ENCODE measurements around the gene PRTN3.
"Not testable (repeated sequence)": the region's sequence is repeated elsewhere in the genome, so short reads cannot be mapped to it uniquely, and the experiment has no call there.

The PRTN3 gene

DNA sequence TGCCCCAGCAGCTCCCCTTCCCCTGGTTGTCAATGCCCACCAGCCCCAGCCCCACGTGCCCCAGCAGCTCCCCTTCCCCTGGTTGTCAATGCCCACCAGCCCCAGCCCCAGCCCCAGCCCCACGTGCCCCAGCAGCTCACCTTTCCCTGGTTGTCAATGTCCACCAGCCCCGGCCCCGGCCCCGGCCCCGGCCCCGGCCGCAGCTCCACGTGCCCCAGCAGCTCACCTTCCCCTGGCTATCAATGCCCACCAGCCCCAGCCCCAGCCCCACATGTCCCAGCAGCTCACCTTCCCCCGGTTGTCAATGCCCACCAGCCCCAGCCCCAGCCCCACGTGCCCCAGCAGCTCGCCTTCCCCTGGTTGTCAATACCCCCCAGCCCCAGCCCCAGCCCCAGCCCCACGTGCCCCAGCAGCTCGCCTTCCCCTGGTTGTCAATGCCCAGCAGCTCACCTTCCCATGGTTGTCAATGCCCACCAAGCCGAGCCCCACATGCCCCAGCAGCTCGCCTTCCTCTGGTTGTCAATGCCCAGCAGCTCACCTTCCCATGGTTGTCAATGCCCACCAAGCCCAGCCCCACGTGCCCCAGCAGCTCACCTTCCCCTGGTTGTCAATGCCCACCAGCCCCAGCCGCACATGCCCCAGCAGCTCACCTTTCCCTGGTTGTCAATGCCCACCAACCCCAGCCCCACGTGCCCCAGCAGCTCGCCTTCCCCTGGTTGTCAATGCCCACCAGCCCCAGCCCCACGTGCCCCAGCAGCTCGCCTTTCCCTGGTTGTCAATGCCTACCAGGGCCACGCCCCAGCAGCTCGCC, 38.2 kb downstream of the PRTN3 start:
- DNase-seq (ENCODE audit: extremely low read depth in 1 of 2, low read depth in 1 of 2), result not testable (repeated sequence)

- DNase-seq (ENCODE audit: extremely low read depth in 1 of 2, low read depth in 1 of 2), result no peak
These were observed 39.1 kb downstream of the PRTN3 start for GRCh38 chr19:879711-880438.

GRCh38 chr19:881385-882071, 40.7 kb downstream of the PRTN3 start:
- no peak for DNase-seq (ENCODE audit: extremely low read depth in 1 of 2, low read depth in 1 of 2)

- no peak for DNase-seq (ENCODE audit: extremely low read depth in 1 of 2, low read depth in 1 of 2)
These were observed 42.2 kb downstream of the PRTN3 start for GRCh38 chr19:882871-883497.

GRCh38 chr19:883661-884211, 42.9 kb downstream of the PRTN3 start:
- no peak for DNase-seq (ENCODE audit: extremely low read depth in 1 of 2, low read depth in 1 of 2)

- no peak for DNase-seq (ENCODE audit: extremely low read depth in 1 of 2, low read depth in 1 of 2)
These were observed 43.8 kb downstream of the PRTN3 start for GRCh38 chr19:884420-885211.

DNA sequence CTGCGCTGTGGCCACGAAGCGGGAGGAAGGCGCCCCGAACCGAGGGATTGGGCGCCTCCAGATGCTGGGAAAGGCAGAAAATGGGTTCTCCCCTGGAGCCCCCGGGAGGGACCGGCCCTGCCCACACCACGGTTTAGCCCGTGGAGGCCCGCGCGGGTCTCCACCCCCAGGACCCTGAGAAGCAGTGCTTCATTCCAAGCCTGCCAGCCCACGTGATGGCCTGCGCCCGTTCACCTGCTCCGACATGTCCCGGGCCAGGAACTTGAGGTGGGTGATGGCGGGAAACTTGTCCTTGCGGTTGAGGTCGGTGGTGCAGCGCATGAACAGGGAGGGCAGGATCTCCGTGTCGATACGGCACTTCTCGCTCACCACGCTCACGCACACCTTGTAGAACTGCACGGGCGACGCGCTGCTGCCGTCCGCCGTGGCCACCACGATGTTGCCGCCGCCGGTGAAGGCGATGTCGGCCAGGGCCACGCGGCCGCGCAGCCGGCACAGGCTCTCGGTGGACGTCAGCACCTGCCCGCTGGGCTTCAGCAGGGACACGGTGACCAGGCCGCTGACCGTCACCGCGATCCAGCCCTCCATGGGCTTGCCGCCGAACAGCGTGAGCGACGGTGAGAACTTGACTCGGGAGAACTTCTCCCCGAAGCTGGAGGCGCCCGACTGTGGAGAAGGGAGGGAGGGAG, 44.9 kb downstream of the PRTN3 start:
- DNase-seq (ENCODE audit: extremely low read depth in 1 of 2, low read depth in 1 of 2), result no peak

DNA sequence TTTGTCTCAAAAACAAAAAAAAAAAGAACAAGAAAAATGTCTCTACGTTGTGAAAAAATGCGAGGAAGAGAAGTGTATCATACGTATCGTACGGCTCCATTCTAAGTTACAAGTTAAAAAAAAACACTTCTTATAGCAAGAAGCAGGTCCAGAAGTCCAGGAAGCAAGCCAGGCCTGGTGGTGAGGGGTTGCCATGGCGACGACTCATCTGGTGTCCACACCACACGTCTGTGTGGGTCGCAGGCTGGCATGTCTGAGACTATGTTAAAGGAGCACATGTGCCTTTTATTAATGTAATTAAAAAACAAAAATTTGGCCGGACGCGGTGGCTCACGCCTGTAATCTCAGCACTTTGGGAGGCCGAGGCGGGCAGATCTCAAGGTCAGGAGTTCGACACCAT, 46.3 kb downstream of the PRTN3 start:
- no peak for DNase-seq (ENCODE audit: extremely low read depth in 1 of 2, low read depth in 1 of 2)

DNA sequence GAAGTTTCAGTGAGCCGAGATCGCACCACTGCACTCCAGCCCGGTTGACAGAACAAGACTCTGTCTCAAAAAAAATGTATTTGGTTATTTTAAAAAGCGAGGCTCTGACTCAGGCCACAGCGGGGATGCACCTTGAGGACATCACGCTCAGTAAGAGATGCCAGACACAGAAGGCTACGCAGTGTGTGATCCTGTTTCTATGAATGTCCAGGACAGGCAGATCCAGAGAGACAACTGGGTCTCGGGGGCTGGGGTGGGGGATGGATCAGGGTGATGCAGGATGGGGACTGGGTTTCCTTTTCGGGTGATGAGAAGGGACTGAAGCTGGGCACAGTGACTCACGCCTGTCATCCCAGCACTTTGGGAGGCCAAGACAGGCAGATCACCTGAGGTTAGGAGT, 46.8 kb downstream of the PRTN3 start:
- no peak for DNase-seq (ENCODE audit: extremely low read depth in 1 of 2, low read depth in 1 of 2)

DNA sequence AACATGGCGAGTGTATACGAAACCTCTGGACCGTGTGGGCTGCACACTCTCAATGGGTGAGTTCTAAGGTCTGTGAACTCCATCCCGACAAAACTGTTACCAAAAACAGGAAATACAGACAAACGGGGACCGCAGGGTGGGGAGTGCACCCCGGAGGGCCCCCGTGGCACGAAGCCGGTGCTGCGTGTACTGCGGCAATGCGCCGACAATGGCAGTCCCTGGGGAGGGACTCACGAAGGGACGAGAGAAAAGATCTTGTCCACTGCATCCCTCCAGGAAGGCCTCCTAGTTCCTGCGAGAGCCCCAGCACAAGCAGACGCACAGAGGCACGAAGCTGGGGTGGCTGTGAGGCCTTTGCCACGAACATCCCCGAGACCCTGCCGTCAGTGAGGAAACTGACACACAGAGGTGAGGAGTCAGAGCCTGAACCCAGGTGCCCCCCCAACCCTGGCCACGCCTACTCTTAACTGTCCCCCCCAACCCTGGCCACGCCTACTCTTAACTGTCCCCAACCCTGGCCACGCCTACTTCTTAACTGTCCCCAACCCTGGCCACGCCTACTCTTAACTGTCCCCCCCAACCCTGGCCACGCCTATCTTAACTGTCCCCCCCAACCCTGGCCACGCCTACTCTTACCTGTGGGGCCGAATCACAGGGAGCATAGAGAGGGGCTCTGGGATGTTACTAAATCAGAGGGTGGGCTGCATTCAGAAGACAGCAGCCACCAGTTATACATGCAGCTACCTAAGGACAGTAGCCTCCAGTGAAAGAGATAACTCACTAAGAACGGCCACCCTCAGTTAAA, 48.0 kb downstream of the PRTN3 start:
- peak in 1 of 2 donors; percentile 47 for DNase-seq (ENCODE audit: extremely low read depth in 1 of 2, low read depth in 1 of 2)

- DNase-seq (ENCODE audit: extremely low read depth in 1 of 2, low read depth in 1 of 2), result no peak
These were observed 49.0 kb downstream of the PRTN3 start for GRCh38 chr19:889662-890295.

DNA sequence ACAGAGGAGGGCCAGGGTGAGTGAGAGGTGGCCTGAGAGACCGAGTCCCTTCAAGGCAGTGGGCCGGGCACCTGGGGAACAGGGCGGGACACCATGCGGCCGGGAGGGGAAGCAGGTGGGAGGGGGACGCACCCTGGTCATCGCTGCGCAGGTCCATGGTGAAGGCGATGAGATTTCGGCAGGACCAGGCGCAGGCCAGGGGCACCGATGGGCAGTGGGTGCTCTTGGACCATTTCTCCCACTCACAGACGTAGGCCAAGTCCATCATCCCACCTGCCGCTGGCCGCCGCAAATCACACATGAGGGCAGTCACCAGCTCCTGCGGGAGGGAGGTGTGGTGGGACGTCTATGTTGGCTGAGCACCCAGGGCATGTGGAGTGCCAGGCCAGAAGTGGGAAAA, 50.0 kb downstream of the PRTN3 start:
- DNase-seq (ENCODE audit: extremely low read depth in 1 of 2, low read depth in 1 of 2), result no peak

DNA sequence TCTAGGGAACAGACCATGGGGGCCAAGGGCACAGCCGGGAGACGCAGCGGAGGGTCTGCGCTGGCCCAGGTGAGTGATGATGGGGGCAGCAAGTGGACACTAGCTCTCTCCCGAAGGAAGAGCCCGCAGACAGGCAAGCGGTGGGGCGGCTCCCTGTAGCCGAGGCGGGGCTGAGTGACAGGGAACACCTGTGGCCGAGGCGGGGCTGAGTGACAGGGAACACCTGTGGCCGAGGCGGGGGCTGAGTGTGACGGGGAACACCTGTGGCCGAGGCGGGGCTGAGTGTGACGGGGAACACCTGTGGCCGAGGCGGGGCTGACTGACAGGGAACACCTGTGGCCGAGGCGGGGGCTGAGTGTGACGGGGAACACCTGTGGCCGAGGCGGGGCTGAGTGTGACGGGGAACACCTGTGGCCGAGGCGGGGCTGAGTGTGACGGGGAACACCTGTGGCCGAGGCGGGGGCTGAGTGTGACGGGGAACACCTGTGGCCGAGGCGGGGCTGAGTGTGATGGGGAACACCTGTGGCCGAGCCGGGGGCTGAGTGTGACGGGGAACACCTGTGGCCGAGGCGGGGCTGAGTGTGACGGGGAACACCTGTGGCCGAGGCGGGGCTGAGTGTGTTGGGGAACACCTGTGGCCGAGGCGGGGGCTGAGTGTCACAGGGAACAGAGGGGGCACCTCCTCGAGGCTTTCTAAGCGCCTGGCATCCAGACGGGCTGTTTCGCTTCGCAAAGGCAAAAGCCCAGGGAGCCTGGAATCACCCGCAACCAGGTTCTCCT, 50.8 kb downstream of the PRTN3 start:
- DNase-seq (ENCODE audit: extremely low read depth in 1 of 2, low read depth in 1 of 2), result not testable (repeated sequence)

DNA sequence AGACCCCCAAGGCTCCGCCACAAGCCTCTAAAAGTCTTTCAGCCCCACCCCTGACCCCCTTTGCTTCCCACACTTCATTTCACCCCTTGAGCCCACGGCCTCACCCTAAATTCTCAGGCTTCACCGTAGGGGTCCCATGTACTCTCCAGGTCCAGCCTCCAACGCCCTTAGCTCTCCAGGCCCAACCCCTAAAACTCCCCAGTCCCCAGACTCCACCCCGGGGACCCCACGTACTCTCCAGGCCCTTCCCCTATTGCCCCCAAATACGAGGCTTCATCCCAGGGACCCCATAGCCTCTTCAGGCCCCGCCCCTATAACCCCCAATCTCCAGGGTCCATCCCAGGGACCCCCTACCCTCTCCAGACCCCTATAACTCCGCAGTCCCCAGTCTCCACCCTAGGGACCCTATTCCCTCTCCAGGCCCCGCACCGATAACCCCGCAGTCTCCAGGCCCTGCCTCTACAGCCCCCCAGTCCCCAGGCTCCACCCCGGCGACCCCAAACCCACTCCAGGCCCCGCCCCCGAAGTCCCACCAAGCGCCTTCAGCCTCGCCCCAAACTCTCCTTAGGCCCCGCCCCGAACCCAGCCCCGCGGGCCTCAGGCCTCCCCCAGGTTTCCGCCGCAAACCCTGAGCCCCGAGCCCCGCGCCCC, 51.6 kb downstream of the PRTN3 start:
- no peak for DNase-seq (ENCODE audit: extremely low read depth in 1 of 2, low read depth in 1 of 2)

GRCh38 chr19:892894-893689, 52.3 kb downstream of the PRTN3 start, which contains the start of the genes MED16 and RNU6-9:
TSS of gene MED16 (minus strand) at chr19:893187. CDS start at chr19:891131, 2,056 bp downstream.
TSS of gene RNU6-9 (plus strand) at chr19:893484.
- peak; percentile 72 to 77 for DNase-seq (ENCODE audit: extremely low read depth in 1 of 2, low read depth in 1 of 2)

GRCh38 chr19:896434-896833, 55.6 kb downstream of the PRTN3 start:
- no peak for DNase-seq (ENCODE audit: extremely low read depth in 1 of 2, low read depth in 1 of 2)

Measured in activated CD8-positive, alpha-beta memory T cell treated with anti-CD3 and anti-CD28 coated beads for 1 hour (primary cell).